ENCODE data around the gene MPZL1.

MPZL1 gene

DNA sequence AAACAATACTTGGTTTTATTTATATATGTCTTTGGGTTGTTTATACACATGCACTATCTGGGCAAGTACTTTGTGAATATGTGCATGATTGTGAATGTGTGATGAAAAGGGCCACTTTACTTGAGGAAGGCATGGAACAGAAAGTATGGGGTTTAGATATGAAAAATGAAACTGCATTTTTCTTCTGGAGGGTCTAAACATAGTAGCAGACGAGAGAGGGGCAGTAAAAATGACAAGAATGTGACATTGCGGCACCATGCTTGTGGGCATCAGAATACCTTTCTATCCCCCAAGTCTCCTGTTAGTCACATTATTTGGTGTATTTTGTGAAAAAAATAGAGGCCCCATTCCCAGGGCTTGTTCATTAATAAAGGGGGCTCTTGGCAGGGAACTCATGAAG, 15.4 kb upstream of the MPZL1 start:
- H3K4me1 Mint-ChIP-seq = peaks cover 43% of the 10 kb centered on the region
- DNase-seq = no peak
- H3K27me3 Mint-ChIP-seq (ENCODE audit: low read depth, poor library complexity) = peaks cover 22% of the 10 kb centered on the region
- H3K9me3 Mint-ChIP-seq = no peaks in the 10 kb centered on the region
- TF ChIP-seq, protein P1, sequence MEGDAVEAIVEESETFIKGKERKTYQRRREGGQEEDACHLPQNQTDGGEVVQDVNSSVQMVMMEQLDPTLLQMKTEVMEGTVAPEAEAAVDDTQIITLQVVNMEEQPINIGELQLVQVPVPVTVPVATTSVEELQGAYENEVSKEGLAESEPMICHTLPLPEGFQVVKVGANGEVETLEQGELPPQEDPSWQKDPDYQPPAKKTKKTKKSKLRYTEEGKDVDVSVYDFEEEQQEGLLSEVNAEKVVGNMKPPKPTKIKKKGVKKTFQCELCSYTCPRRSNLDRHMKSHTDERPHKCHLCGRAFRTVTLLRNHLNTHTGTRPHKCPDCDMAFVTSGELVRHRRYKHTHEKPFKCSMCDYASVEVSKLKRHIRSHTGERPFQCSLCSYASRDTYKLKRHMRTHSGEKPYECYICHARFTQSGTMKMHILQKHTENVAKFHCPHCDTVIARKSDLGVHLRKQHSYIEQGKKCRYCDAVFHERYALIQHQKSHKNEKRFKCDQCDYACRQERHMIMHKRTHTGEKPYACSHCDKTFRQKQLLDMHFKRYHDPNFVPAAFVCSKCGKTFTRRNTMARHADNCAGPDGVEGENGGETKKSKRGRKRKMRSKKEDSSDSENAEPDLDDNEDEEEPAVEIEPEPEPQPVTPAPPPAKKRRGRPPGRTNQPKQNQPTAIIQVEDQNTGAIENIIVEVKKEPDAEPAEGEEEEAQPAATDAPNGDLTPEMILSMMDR (IDR thresholded peaks at IDR 0.05) = no peak
- no peak overlapping the region for H3K4me3 Mint-ChIP-seq
- H3K27ac Mint-ChIP-seq = no peak overlapping the region
- H3K36me3 Mint-ChIP-seq (ENCODE audit: low read depth) = no peaks in the 10 kb centered on the region

DNA sequence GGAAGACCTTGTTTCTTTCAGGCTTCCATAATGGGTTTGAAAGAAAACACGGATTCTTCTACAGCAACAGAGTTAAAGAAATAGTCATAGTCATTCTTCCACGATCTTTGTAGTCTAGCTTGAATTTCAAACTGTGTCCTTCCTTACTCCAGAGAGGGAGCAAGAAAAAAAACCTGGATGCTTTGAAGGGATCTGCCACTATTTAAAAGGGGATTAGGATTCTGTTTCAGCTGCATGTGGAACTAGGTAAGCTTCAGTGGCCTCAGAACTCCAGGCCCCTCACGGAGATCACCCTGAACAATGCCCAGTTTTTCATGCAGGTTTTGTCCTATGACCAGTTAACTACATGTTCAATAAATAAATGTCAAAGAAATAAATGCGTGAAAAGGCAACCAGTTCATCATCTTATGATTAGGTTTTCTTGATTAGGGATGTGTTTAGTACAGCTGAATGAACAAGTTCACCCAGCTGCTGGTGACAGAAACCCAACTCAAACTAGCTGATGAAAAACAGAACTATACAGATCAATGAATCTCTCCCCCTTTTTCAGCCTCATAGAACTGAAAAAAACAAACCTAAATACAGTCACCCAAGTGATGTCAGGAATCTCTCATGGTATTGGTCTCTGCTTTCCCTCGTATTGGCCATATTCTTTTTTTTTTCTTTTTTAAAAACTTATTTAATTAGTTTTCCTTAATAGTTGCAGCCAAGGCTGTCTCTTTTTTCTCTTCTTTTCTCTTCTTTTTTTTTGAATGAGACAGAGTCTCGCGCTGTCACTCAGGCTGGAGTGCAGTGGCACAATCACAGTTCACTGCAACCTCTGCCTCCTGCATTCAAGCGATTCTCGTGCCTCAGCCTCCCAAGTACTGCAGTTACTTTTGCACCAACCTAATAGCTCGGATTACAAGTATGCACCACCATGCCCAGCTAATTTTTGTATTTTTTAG, 14.6 kb upstream of the MPZL1 start:
- Mint-ChIP-seq H3K4me3 (no peak overlapping the region), H3K27ac (no peak overlapping the region), H3K4me1 (peaks cover 43% of the 10 kb centered on the region), H3K27me3 (ENCODE audit: low read depth, poor library complexity) (peaks cover 30% of the 10 kb centered on the region), H3K36me3 (ENCODE audit: low read depth) (no peaks in the 10 kb centered on the region), H3K9me3 (no peaks in the 10 kb centered on the region)
- TF ChIP-seq, protein P1 (IDR thresholded peaks at IDR 0.05) = no peak
- DNase-seq = no peak

DNA sequence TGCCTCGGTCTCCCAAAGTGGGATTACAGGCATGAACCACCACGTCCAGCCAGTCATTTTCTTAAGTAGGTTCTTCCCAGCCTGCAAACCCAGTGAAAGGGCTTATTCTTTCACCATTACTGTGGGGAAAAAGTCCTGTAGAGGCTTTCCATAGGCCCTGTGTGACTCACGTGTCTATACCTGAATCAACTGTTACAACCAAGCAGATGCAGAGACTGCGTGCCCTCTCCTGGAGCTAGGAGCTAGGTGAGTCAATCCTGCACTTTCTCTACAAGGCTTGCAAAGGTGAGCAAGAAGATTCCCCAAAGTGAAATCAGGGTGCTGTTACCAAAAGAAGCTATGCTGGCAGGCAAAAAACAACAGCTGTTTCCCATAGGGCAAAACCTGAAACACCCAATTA, 13.8 kb upstream of the MPZL1 start:
- TF ChIP-seq, protein P1 (IDR thresholded peaks at IDR 0.05) = no peak
- Mint-ChIP-seq H3K4me1 (peaks cover 43% of the 10 kb centered on the region), H3K4me3 (no peak overlapping the region), H3K36me3 (ENCODE audit: low read depth) (no peaks in the 10 kb centered on the region), H3K27ac (no peak overlapping the region), H3K9me3 (no peaks in the 10 kb centered on the region), H3K27me3 (ENCODE audit: low read depth, poor library complexity) (peaks cover 37% of the 10 kb centered on the region)
- DNase-seq = no peak

DNA sequence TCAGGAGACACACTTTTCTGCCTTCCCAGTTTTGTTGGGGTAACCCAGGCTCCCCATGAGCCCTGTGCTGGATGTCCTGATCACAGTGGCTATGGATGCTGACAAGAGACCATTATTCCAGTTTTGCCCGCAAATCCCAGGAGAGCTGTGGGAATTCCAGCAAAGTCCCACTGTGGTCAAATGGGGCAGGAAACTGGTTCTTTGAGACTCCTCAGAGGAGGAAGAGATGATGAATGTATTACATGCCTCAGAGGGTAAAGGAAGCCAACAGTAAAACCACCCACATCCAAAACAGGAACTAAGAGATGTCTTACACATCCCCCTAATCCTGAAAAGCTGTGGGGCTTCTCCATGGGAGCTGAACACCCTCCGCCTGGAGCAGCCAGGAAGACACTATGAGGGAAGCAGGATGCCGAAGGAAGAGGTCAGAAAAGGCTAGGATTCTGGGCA, 12.8 kb upstream of the MPZL1 start:
- Mint-ChIP-seq H3K4me3 (no peak overlapping the region), H3K4me1 (peaks cover 51% of the 10 kb centered on the region), H3K27me3 (ENCODE audit: low read depth, poor library complexity) (peaks cover 47% of the 10 kb centered on the region), H3K36me3 (ENCODE audit: low read depth) (no peaks in the 10 kb centered on the region), H3K27ac (no peak overlapping the region), H3K9me3 (no peaks in the 10 kb centered on the region)
- TF ChIP-seq, protein P1 (IDR thresholded peaks at IDR 0.05) = no peak
- DNase-seq = no peak

DNA sequence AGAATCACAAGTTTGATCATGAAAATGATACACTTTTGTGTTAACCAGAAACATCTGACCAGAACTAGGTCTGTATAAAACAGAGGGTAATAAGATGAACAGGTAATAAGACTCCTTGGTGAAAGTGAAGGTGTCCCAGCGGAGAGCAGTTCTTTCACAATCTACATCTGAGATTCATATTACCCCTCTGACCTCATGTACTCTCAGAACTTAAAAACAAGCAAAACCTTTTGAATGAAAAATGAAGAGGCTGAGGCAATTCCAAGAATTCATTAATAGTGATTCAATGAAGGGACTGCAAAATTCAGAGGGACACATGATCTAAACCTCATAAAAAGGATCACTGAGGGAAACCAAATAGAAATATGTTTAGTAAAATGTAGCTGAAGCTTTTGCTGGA, 10.9 kb upstream of the MPZL1 start:
- TF ChIP-seq, protein P1 (IDR thresholded peaks at IDR 0.05) = no peak
- Mint-ChIP-seq H3K4me3 (no peak overlapping the region), H3K4me1 (peaks cover 38% of the 10 kb centered on the region), H3K27me3 (ENCODE audit: low read depth, poor library complexity) (peaks cover 52% of the 10 kb centered on the region), H3K9me3 (peaks cover 5% of the 10 kb centered on the region), H3K27ac (no peak overlapping the region), H3K36me3 (ENCODE audit: low read depth) (no peaks in the 10 kb centered on the region)
- no peak for DNase-seq

DNA sequence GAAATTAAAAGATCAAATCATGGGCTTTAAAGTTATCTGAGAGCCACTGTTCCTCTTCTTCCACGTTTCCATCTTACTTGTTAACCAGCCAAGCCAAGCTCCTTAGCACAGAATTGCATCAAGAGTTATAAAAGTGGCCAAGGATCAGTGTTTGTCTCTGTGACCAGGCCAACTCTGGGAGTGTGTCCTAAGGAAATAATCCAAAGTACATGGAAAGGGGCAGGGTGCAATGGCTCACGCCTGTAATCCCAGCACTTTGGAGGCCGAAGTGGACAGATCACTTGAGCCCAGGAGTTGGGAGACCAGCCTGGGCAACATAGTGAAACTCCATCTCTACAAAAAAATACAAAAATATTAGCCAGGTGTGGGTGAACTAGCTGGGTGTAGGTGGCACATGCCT, 10.0 kb upstream of the MPZL1 start:
- no peak for DNase-seq
- Mint-ChIP-seq H3K4me3 (no peak overlapping the region), H3K9me3 (peaks cover 5% of the 10 kb centered on the region), H3K27ac (no peak overlapping the region), H3K4me1 (peaks cover 29% of the 10 kb centered on the region), H3K27me3 (ENCODE audit: low read depth, poor library complexity) (peaks cover 52% of the 10 kb centered on the region), H3K36me3 (ENCODE audit: low read depth) (no peaks in the 10 kb centered on the region)
- TF ChIP-seq, protein P1 (IDR thresholded peaks at IDR 0.05) = no peak
